Measurements from ENCODE around the gene NRIP2. TPM values are rescaled to one million over a fixed set of nuclear protein-coding genes. Genes with fewer than 3 reads are reported as not detected.

The NRIP2 gene
- total and polyA plus RNA-seq, 10 of the 15 experiments (the other 5 are each of a cell fraction or from before 2014, with no cell fraction given): 0.04 to 0.83 (median 0.42) TPM; not detected in 7

- H3K27ac ChIP-seq (ENCODE audit: control insufficient read depth, insufficient read depth): no peak overlapping the region
- H4K20me1 ChIP-seq (ENCODE audit: control insufficient read depth, insufficient read depth): no peaks in the 10 kb centered on the region
- H3K4me3 ChIP-seq: no peak overlapping the region
- no peak for ATAC-seq
- H3K4me1 ChIP-seq (ENCODE audit: control insufficient read depth, insufficient read depth, low read length): no peaks in the 10 kb centered on the region
- H3K9ac ChIP-seq (ENCODE audit: control insufficient read depth, insufficient read depth, low read length): no peak overlapping the region
- no peak overlapping the region for H3K4me2 ChIP-seq (ENCODE audit: control insufficient read depth, insufficient read depth)
- BruUV-seq (replicated peaks): no TSS peak
- 91% methylated on average over 3 of the region's 9 CpGs for WGBS (ENCODE audit: insufficient coverage, insufficient replicate concordance, low lambda C conversion rate, missing lambda C conversion rate)
- H3K79me2 ChIP-seq (ENCODE audit: control insufficient read depth, insufficient read depth, low read length): no peaks in the 10 kb centered on the region
- intact Hi-C loops (cut with micrococcal nuclease; ENCODE audit: unreplicated experiment): no loop called here
- in situ Hi-C loops (cut with MboI): no loop called here
- no peak for DNase-seq (ENCODE audit: low read depth, low spot score)
- no peak for FAIRE-seq
- no peaks in the 10 kb centered on the region for H3K27me3 ChIP-seq (replicated peaks in 1 of 2; ENCODE audit: control insufficient read depth in 2 of 2, insufficient read depth in 2 of 2, low read length in 1 of 2)
- ChIA-PET RAD21 (ENCODE audit: unreplicated experiment) (no interaction called here), POLR2A (no interaction called here), CTCF (no interaction called here), SMC1A (ENCODE audit: uncharacterized antibody, unreplicated experiment) (no interaction called here)
- peaks cover 3 to 16% of the 10 kb centered on the region in 2 experiments for H3K36me3 ChIP-seq (ENCODE audit: control insufficient read depth in 2 of 2, insufficient read depth in 2 of 2, low read length in 1 of 2)
- TF ChIP-seq PRDM15 (CRISPR knock-in tag; IDR thresholded peaks at IDR 0.05): no peak
- TF ChIP-seq SPI1 (IDR thresholded peaks at IDR 0.05; ENCODE audit: borderline replicate concordance, insufficient read depth, low read depth, low read length): no peak
- no peak for TF ChIP-seq HDAC2 (IDR thresholded peaks at IDR 0.05)
- no peak for TF ChIP-seq E4F1 (IDR thresholded peaks at IDR 0.05; ENCODE audit: borderline replicate concordance, partially characterized antibody)
- no peak overlapping the region for H2AFZ ChIP-seq (ENCODE audit: control insufficient read depth, low read depth, low read length)
- no peaks in the 10 kb centered on the region for H3K9me3 ChIP-seq (replicated peaks; ENCODE audit: control insufficient read depth, insufficient read depth, low read length)
Measured at GRCh38 chr12:2820432-2820831, 14.4 kb downstream of the NRIP2 start.
